Stimulated activated CD4-positive, alpha-beta T cell treated with anti-CD3 and anti-CD28 coated beads, Interleukin-4, amount 100 ng/mL, for 48 hours (primary cell): Measurements from ENCODE around the gene DHRS2.

ENCODE experiments used
- DNase-seq, 2 donors: peaks; one replicate each; pipeline ENCODE4 v3.0.0-alpha.2; 2020; ENCODE audit warnings: low read depth in 2 of 2

Gene DHRS2

DNA sequence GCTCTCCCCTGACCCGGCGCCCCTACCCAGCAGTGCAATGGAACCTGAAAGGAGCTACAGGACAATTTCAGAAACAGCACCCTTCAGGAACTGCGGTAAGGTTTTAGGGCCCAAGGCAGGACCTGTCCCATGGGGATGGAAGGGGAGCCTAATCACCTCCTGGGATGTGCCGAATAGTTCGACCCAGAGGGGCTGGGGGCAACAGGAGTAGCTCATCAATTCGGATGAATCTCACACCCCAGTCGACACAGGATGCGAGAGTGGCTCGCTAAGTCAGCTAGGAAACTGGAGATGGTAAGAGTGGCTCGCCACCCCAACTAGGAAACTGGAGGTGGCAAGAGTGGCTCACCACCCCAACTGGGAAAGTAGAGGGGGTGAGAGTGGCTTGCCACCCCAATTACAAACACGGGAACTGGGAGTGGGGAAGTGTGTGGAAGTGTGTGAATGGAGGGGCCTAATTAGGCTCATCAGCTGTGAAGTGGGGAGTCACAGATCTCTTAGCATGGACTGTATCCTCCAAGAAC lies 57.1 kb downstream of the DHRS2 start:
- no peak for DNase-seq

DNA sequence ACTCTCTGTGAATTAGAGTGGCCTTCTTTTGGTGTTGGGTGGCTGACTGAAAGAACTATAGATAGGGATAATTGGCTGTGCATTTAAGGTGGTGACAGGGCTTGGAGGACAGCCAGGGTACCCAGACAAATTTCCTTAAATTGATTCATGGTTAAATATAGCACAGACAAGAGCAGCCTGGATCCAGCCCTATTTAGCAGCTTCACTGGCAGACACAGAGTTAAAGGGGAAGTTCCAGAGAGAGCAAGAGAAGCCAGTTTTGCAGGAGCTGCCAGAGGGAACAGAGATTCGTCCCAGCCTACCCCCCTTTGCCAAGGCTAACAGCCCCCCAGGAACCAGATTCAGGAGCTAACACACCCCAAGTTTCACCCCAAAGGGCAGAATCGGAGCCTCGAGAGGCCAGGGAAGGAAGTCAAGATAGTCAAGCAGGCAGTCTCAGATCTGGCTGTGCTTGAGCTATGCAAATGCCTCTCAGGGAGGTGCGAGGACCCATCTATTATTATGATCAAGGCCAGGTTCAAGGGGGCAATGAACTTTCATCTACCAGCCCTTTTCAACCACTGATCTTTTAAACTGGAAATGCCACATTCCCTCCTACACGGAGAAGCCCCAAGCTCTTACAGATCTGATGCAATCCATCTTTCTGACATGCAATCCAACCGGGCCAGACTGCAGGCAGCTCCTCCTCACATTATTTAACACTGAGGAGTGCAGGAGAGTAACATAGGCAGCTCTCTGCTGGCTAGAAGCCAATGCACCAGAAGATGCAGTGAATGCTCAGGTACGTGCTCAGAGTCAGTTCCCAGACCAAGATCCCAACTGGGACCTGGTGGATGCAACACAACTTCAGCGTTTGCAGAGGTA lies 58.2 kb downstream of the DHRS2 start:
- no peak for DNase-seq
